Measurements from ENCODE around the gene ENO4.

Gene ENO4

GRCh38 chr10:116868722-116869121 lies 19.4 kb downstream of the ENO4 start:
- peak in 2 of 3 experiments; percentile 38 to 75 for DNase-seq

GRCh38 chr10:116870949-116871348 lies 21.6 kb downstream of the ENO4 start:
- DNase-seq: no peak

- DNase-seq: no peak
Observed at GRCh38 chr10:116873134-116873533, 23.8 kb downstream of the ENO4 start.

- DNase-seq: peak in 1 of 3 experiments; percentile 24
Observed at GRCh38 chr10:116875897-116876296, 26.6 kb downstream of the ENO4 start.

- DNase-seq: no peak
Observed at GRCh38 chr10:116877391-116877790, 28.1 kb downstream of the ENO4 start.

- DNase-seq: no peak
Observed at GRCh38 chr10:116878123-116878522, 28.8 kb downstream of the ENO4 start.

- DNase-seq: no peak
Observed at GRCh38 chr10:116879817-116880216, 30.5 kb downstream of the ENO4 start.

- DNase-seq: no peak
Observed at GRCh38 chr10:116880716-116881482, 31.6 kb downstream of the ENO4 start.

- peak in 1 of 3 experiments; percentile 17 for DNase-seq
Observed at GRCh38 chr10:116882639-116883038, 33.3 kb downstream of the ENO4 start.

GRCh38 chr10:116886772-116887171 lies 37.5 kb downstream of the ENO4 start:
- peak in 1 of 3 experiments; percentile 20 for DNase-seq

GRCh38 chr10:116888380-116889055 lies 39.2 kb downstream of the ENO4 start:
- DNase-seq: no peak

GRCh38 chr10:116889066-116889465 lies 39.8 kb downstream of the ENO4 start:
- DNase-seq: no peak

GRCh38 chr10:116891208-116891607 lies 41.9 kb downstream of the ENO4 start:
- DNase-seq: peak; percentile 10 to 71 (median 33)

- DNase-seq: peak; percentile 16 to 74 (median 47)
Observed at GRCh38 chr10:116892907-116893685, 43.8 kb downstream of the ENO4 start.

GRCh38 chr10:116893686-116894037 lies 44.4 kb downstream of the ENO4 start:
- no peak for DNase-seq

GRCh38 chr10:116899626-116900025 lies 50.3 kb downstream of the ENO4 start:
- DNase-seq: no peak

GRCh38 chr10:116905845-116906210 lies 56.5 kb downstream of the ENO4 start:
- DNase-seq: no peak

- DNase-seq: no peak
Observed at GRCh38 chr10:116907245-116907987, 58.1 kb downstream of the ENO4 start.

GRCh38 chr10:116909307-116909706 lies 60.0 kb downstream of the ENO4 start:
- no peak for DNase-seq

GRCh38 chr10:116910910-116911309 lies 61.6 kb downstream of the ENO4 start:
- peak in 1 of 3 experiments; percentile 8 for DNase-seq

- DNase-seq: no peak
Observed at GRCh38 chr10:116912162-116912561, 62.9 kb downstream of the ENO4 start.

GRCh38 chr10:116913695-116914094 lies 64.4 kb downstream of the ENO4 start:
- DNase-seq: no peak

GRCh38 chr10:116915340-116915739 lies 66.0 kb downstream of the ENO4 start:
- no peak for DNase-seq

Data from NCI-H1417 (cell line).